Chondrocyte (in vitro differentiated cells): ENCODE results near the gene ARSB. TPM values are rescaled to one million over a fixed set of nuclear protein-coding genes. Genes with fewer than 3 reads are reported as not detected.
A peak's percentile ranks its signal among the peaks of the same experiment; 100 is the strongest.

ENCODE experiments used
- DNase-seq: peaks from one replicate; pipeline ENCODE4 v3.0.0; 2021; ENCODE audit warnings: mixed read lengths, low spot score
- H3K27ac Mint-ChIP-seq: one replicate; pipeline ENCODE4 v1.8.0; 2021; ENCODE audit warnings: mild to moderate bottlenecking, moderate library complexity, mixed read lengths; ENCODE audit not compliant: unreplicated experiment
- H3K27me3 Mint-ChIP-seq: 2 replicates; pipeline ENCODE4 v1.8.0; 2021; ENCODE audit warnings: low read depth, mixed read lengths
- H3K36me3 Mint-ChIP-seq: 2 replicates; pipeline ENCODE4 v1.8.0; 2021; ENCODE audit warnings: low read depth, mixed read lengths
- H3K4me1 Mint-ChIP-seq: 2 replicates; pipeline ENCODE4 v1.8.0; 2021; ENCODE audit warnings: low read depth, mild to moderate bottlenecking, mixed read lengths
- H3K4me3 Mint-ChIP-seq: one replicate; pipeline ENCODE4 v1.8.0; 2021; ENCODE audit warnings: mild to moderate bottlenecking, moderate library complexity, mixed read lengths; ENCODE audit not compliant: unreplicated experiment
- H3K9me3 Mint-ChIP-seq: 2 replicates; pipeline ENCODE4 v1.8.0; 2021; ENCODE audit warnings: low read depth, mixed read lengths
- CTCF ChIP-seq: fragments of 200-600 bp; sonication (generic); IDR thresholded peaks from 2 replicates; pipeline ENCODE4 v1.5.0; 2021; ENCODE audit warnings: antibody characterized with exemption, mild to moderate bottlenecking, moderate library complexity
- total RNA-seq: library from RNA; stranded (reverse); gene quantifications from 3 replicates; pipeline ENCODE4 v1.2.1, GENCODE V29; 2021

ARSB gene
- total RNA-seq, 1 donor from 2014 or later = 45.1 TPM

GRCh38 chr5:78979117-78979742 lies 5.9 kb downstream of the ARSB start:
- no peak for TF ChIP-seq CTCF
- DNase-seq = no peak
- Mint-ChIP-seq H3K27ac (no peak overlapping the region), H3K36me3 (peaks cover 2% of the 10 kb centered on the region), H3K4me3 (no peak overlapping the region), H3K4me1 (peaks cover 28% of the 10 kb centered on the region), H3K27me3 (no peaks in the 10 kb centered on the region), H3K9me3 (no peaks in the 10 kb centered on the region)

GRCh38 chr5:78975035-78975434 lies 10.1 kb downstream of the ARSB start:
- no peaks in the 10 kb centered on the region for H3K9me3 Mint-ChIP-seq
- H3K27ac Mint-ChIP-seq = no peak overlapping the region
- no peak for DNase-seq

GRCh38 chr5:78974601-78975000 lies 10.5 kb downstream of the ARSB start:
- no peak for DNase-seq
- peaks cover 2% of the 10 kb centered on the region for H3K36me3 Mint-ChIP-seq
- no peak overlapping the region for H3K4me3 Mint-ChIP-seq
- no peak overlapping the region for H3K27ac Mint-ChIP-seq
- no peak for TF ChIP-seq CTCF
- H3K9me3 Mint-ChIP-seq = no peaks in the 10 kb centered on the region
- H3K27me3 Mint-ChIP-seq = no peaks in the 10 kb centered on the region
- H3K4me1 Mint-ChIP-seq = peaks cover 17% of the 10 kb centered on the region

More at GRCh38 chr5:78975035-78975434, 10.1 kb downstream of the ARSB start:
- H3K27me3 Mint-ChIP-seq = no peaks in the 10 kb centered on the region
- no peak for TF ChIP-seq CTCF
- H3K36me3 Mint-ChIP-seq = peaks cover 2% of the 10 kb centered on the region
- peaks cover 17% of the 10 kb centered on the region for H3K4me1 Mint-ChIP-seq
- no peak overlapping the region for H3K4me3 Mint-ChIP-seq

GRCh38 chr5:78974011-78974410 lies 11.1 kb downstream of the ARSB start:
- Mint-ChIP-seq H3K36me3 (peaks cover 2% of the 10 kb centered on the region), H3K27ac (no peak overlapping the region), H3K9me3 (no peaks in the 10 kb centered on the region), H3K4me1 (peaks cover 17% of the 10 kb centered on the region), H3K4me3 (no peak overlapping the region), H3K27me3 (no peaks in the 10 kb centered on the region)
- DNase-seq = no peak
- no peak for TF ChIP-seq CTCF

GRCh38 chr5:78972654-78973428 lies 12.3 kb downstream of the ARSB start:
- H3K36me3 Mint-ChIP-seq = peaks cover 2% of the 10 kb centered on the region
- DNase-seq = no peak
- no peak overlapping the region for H3K4me3 Mint-ChIP-seq
- no peaks in the 10 kb centered on the region for H3K27me3 Mint-ChIP-seq
- TF ChIP-seq CTCF = no peak
- peaks cover 17% of the 10 kb centered on the region for H3K4me1 Mint-ChIP-seq
- no peaks in the 10 kb centered on the region for H3K9me3 Mint-ChIP-seq
- peak overlapping the region; percentile 28 for H3K27ac Mint-ChIP-seq
